GM18505 (cell line): ENCODE results near the gene GRK5.

Experiments used
- ATAC-seq: cut with Tn5 transposase; IDR thresholded peaks from one replicate; pipeline ENCODE4 v1.9.1; 2021; ENCODE audit not compliant: unreplicated experiment
- POLR2A ChIP-seq: IDR thresholded peaks from 4 replicates; pipeline ENCODE4 v1.6.1; 2011; ENCODE audit warnings: borderline replicate concordance; ENCODE audit not compliant: insufficient read depth, insufficient read length; ENCODE audit errors: extremely low read depth

Gene GRK5

GRCh38 chr10:119347181-119347974 is 140.0 kb downstream of the GRK5 start:
- ATAC-seq = no peak
- TF ChIP-seq POLR2A = no peak

- no peak for TF ChIP-seq POLR2A
- no peak for ATAC-seq
These were observed 140.7 kb downstream of the GRK5 start for GRCh38 chr10:119348106-119348505.

- TF ChIP-seq POLR2A = no peak
- no peak for ATAC-seq
These were observed 141.3 kb downstream of the GRK5 start for GRCh38 chr10:119348516-119349240.

- TF ChIP-seq POLR2A = no peak
- ATAC-seq = no peak
These were observed 142.0 kb downstream of the GRK5 start for GRCh38 chr10:119349341-119349740.

- no peak for TF ChIP-seq POLR2A
- no peak for ATAC-seq
These were observed 142.6 kb downstream of the GRK5 start for GRCh38 chr10:119349937-119350501.

- no peak for TF ChIP-seq POLR2A
- no peak for ATAC-seq
These were observed 143.2 kb downstream of the GRK5 start for GRCh38 chr10:119350502-119351097.

- no peak for TF ChIP-seq POLR2A
- no peak for ATAC-seq
These were observed 143.8 kb downstream of the GRK5 start for GRCh38 chr10:119351189-119351588.

GRCh38 chr10:119352042-119352441 is 144.7 kb downstream of the GRK5 start:
- ATAC-seq = no peak
- TF ChIP-seq POLR2A = no peak

- no peak for ATAC-seq
- TF ChIP-seq POLR2A = no peak
These were observed 145.4 kb downstream of the GRK5 start for GRCh38 chr10:119352807-119353206.

GRCh38 chr10:119353421-119353820 is 146.1 kb downstream of the GRK5 start:
- no peak for TF ChIP-seq POLR2A
- no peak for ATAC-seq

- TF ChIP-seq POLR2A = no peak
- ATAC-seq = no peak
These were observed 148.6 kb downstream of the GRK5 start for GRCh38 chr10:119355930-119356329.

- no peak for TF ChIP-seq POLR2A
These were observed 150.2 kb downstream of the GRK5 start for GRCh38 chr10:119357412-119358151.

GRCh38 chr10:119358152-119358512 is 150.8 kb downstream of the GRK5 start:
- no peak for TF ChIP-seq POLR2A
- no peak for ATAC-seq

More at GRCh38 chr10:119357412-119358151, 150.2 kb downstream of the GRK5 start:
- ATAC-seq = no peak
